Testis (tissue), 2 donors: ENCODE data around the gene EYS.
A peak's percentile ranks its signal among the peaks of the same experiment; 100 is the strongest.

Source experiments
- POLR2A ChIP-seq: fragments of 450-650 bp; IDR thresholded peaks from one replicate; pipeline ENCODE4 v1.6.1; 2017; ENCODE audit warnings: antibody characterized with exemption, mild to moderate bottlenecking, moderate library complexity
- TF ChIP-seq, protein P1 (sequence below), 3 experiments: fragments of 450-650 bp in 2 of 3; fragments of 200-600 bp in 1 of 3; sonication (generic) in 1 of 3; IDR thresholded peaks; one replicate each; pipeline ENCODE4 v1.5.1; 2016 to 2019; ENCODE audit warnings: antibody characterized with exemption in 3 of 3, mild to moderate bottlenecking in 2 of 3, moderate library complexity in 1 of 3

DNA sequence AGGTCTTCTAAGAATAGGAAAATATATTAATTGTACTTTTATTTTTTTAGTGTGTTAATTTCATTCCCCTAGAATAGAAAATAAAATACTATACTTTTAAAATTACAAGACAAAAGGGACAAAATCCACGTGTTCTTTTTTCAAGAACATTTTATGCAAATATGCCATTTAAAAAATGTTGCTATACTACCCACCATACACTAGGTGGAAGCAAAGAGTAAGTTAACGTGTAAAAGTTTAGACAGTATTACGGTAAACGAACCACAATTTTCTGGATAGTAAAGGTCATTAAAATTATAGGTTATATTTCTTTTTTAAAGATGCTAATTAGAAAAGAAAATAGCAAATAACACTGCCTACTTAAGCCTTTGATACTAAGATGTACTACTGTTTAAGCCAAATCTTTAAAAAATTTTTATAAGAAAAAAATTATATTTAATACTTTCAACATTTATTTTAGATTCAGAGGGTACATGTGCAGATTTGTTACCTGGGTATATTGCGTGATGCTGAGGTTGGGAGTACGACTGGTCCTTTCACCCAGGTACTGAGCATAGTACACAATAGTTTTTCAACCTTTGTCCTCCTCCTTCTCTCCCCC is 1783.8 kb downstream of the EYS start:
- TF ChIP-seq, protein P1, sequence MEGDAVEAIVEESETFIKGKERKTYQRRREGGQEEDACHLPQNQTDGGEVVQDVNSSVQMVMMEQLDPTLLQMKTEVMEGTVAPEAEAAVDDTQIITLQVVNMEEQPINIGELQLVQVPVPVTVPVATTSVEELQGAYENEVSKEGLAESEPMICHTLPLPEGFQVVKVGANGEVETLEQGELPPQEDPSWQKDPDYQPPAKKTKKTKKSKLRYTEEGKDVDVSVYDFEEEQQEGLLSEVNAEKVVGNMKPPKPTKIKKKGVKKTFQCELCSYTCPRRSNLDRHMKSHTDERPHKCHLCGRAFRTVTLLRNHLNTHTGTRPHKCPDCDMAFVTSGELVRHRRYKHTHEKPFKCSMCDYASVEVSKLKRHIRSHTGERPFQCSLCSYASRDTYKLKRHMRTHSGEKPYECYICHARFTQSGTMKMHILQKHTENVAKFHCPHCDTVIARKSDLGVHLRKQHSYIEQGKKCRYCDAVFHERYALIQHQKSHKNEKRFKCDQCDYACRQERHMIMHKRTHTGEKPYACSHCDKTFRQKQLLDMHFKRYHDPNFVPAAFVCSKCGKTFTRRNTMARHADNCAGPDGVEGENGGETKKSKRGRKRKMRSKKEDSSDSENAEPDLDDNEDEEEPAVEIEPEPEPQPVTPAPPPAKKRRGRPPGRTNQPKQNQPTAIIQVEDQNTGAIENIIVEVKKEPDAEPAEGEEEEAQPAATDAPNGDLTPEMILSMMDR (IDR thresholded peaks at IDR 0.05) = peak in 2 of 3 experiments; percentile 32 to 70
- TF ChIP-seq POLR2A = no peak
